CD8-positive, alpha-beta memory T cell (primary cell): ENCODE data around the gene TPK1. TPM values are rescaled to one million over a fixed set of nuclear protein-coding genes. Genes with fewer than 3 reads are reported as not detected.

Experiments
- CTCF ChIA-PET: fragments of 350-600 bp; sonication (Branson Sonifier 250); formaldehyde crosslinking; loops from one replicate; lab custom pipeline; 2021; ENCODE audit warnings: antibody characterized with exemption; lab: Charles Lee
- POLR2A ChIA-PET: fragments of 350-600 bp; sonication (Branson Sonifier 250); formaldehyde crosslinking; loops from one replicate; lab custom pipeline; 2021; ENCODE audit warnings: antibody characterized with exemption; lab: Charles Lee
- DNase-seq, 5 donors: peaks; one replicate each; pipeline versions ENCODE4 v3.0.0 to v3.0.0-alpha.2; 2020 to 2022; ENCODE audit warnings: mixed read lengths in 1 of 5
- H3K27ac ChIP-seq: one replicate; pipeline ENCODE4 v1.7.0; 2013; ENCODE audit warnings: low read depth, mild to moderate bottlenecking, low read length, moderate library complexity
- H3K27me3 ChIP-seq: 2 replicates; pipeline ENCODE4 v1.7.0; 2013; ENCODE audit warnings: low read length, mild to moderate bottlenecking; ENCODE audit not compliant: insufficient read depth, poor library complexity, severe bottlenecking
- H3K36me3 ChIP-seq: 2 replicates; pipeline ENCODE4 v1.7.0; 2013; ENCODE audit warnings: mild to moderate bottlenecking, low read length, moderate library complexity; ENCODE audit not compliant: insufficient read depth
- H3K4me1 ChIP-seq: 2 replicates; pipeline ENCODE4 v1.7.0; 2013; ENCODE audit warnings: mild to moderate bottlenecking, low read length, moderate library complexity; ENCODE audit not compliant: insufficient read depth
- H3K4me3 ChIP-seq: 2 replicates; pipeline ENCODE4 v1.7.0; 2013; ENCODE audit warnings: mild to moderate bottlenecking, low read length
- H3K9me3 ChIP-seq: 2 replicates; pipeline ENCODE4 v1.7.0; 2013; ENCODE audit warnings: mild to moderate bottlenecking, low read length
- H3K27ac Mint-ChIP-seq, 8 donors: one replicate each; pipeline ENCODE4 v1.8.0; 2020 to 2021; ENCODE audit warnings: mixed read lengths in 8 of 8, mild to moderate bottlenecking in 6 of 8, inconsistent platforms in 3 of 8, moderate library complexity in 3 of 8
- H3K27me3 Mint-ChIP-seq, 2 donors: one replicate each; pipeline ENCODE4 v1.8.0; 2020 to 2021; ENCODE audit warnings: mixed read lengths in 2 of 2, mild to moderate bottlenecking in 1 of 2, moderate library complexity in 1 of 2
- H3K36me3 Mint-ChIP-seq, 3 donors: one replicate each; pipeline ENCODE4 v1.8.0; 2020 to 2021; ENCODE audit warnings: mixed read lengths in 3 of 3, inconsistent platforms in 1 of 3, mild to moderate bottlenecking in 1 of 3
- H3K4me1 Mint-ChIP-seq, 3 donors: one replicate each; pipeline ENCODE4 v1.8.0; 2020 to 2021; ENCODE audit warnings: mixed read lengths in 3 of 3, inconsistent platforms in 1 of 3, mild to moderate bottlenecking in 1 of 3
- H3K4me3 Mint-ChIP-seq, 7 donors: one replicate each; pipeline ENCODE4 v1.8.0; 2020 to 2021; ENCODE audit warnings: mixed read lengths in 7 of 7, mild to moderate bottlenecking in 6 of 7, moderate library complexity in 4 of 7, inconsistent platforms in 2 of 7
- H3K9me3 Mint-ChIP-seq, 5 donors: one replicate each; pipeline ENCODE4 v1.8.0; 2020 to 2022; ENCODE audit warnings: mixed read lengths in 5 of 5, mild to moderate bottlenecking in 3 of 5, moderate library complexity in 2 of 5, inconsistent platforms in 1 of 5
- polyA plus RNA-seq: library from polyadenylated mRNA; unstranded; fragments of 300-500 nt; fragmentation: Illumina TruSeq; gene quantifications from one replicate; pipeline ENCODE4 v1.2.3, GENCODE V29; 2021
- total RNA-seq, 2 experiments: library from RNA; stranded (reverse); gene quantifications; one replicate each; pipeline ENCODE4 v1.2.3, GENCODE V29; 2021

Gene TPK1
- total and polyA plus RNA-seq, 3 experiments from 2014 or later: 18.0 to 20.1 (median 19.0) TPM

DNA sequence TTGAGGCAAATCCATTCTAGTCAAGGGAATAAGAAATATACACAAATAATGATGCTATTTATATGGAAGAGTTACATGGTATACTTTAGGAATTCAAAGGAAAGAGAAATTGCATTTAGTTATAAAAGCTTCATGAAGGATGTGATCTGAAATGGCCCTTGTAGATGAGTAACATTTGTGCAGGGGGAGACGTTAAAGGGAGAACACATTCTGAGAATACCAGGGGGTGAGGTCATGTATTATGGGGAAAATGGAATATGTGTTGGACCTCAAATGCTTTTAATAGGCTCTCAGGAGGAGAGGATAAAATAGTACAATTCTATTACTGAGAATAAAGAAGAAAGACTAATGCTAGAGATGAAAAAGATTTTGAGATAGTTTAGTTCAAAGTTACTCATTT is 309.9 kb downstream of the TPK1 start:
- H3K36me3 Mint-ChIP-seq: peaks cover 5 to 23% (median 10%) of the 10 kb centered on the region in 3 donors
- no peak overlapping the region for H3K27ac Mint-ChIP-seq
- H3K4me3 Mint-ChIP-seq: no peak overlapping the region
- H3K4me3 ChIP-seq: no peak overlapping the region
- H3K4me1 Mint-ChIP-seq: peaks cover 0 to 11% (median 0%) of the 10 kb centered on the region in 3 donors
- no peak for DNase-seq
- H3K27me3 ChIP-seq: no peaks in the 10 kb centered on the region
- H3K36me3 ChIP-seq: no peaks in the 10 kb centered on the region
- H3K9me3 ChIP-seq: no peaks in the 10 kb centered on the region
- H3K9me3 Mint-ChIP-seq: no peaks in the 10 kb centered on the region
- no peaks in the 10 kb centered on the region for H3K4me1 ChIP-seq
- CTCF ChIA-PET: no interaction called here
- H3K27me3 Mint-ChIP-seq: no peaks in the 10 kb centered on the region
- POLR2A ChIA-PET: no interaction called here
- H3K27ac ChIP-seq: no peak overlapping the region

DNA sequence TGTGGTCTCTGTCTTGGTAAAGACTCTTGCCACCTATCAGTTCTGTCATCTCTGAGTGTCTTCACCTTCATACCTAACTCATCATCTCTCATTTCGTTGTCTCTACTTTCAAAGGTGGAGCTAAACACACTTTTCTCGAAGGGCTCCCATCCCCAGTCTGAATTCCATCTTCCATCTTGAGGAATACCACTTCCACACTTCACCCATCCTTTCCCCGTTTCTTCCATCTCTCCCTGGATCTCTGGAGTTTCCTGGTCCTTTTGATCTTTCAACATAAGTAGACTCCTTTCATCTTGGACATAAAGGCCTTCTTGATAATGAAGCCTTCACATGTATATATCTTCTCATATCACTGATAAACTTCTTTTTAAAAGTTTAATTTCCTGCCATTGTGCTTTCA is 311.6 kb downstream of the TPK1 start:
- Histone ChIP-seq H3K27me3 (no peaks in the 10 kb centered on the region), H3K27ac (no peak overlapping the region), H3K4me3 (no peak overlapping the region), H3K9me3 (no peaks in the 10 kb centered on the region), H3K36me3 (no peaks in the 10 kb centered on the region), H3K4me1 (no peaks in the 10 kb centered on the region)
- Mint-ChIP-seq H3K4me1 (peaks cover 0 to 10% (median 2%) of the 10 kb centered on the region in 3 donors), H3K4me3 (no peak overlapping the region), H3K9me3 (no peaks in the 10 kb centered on the region), H3K27me3 (no peaks in the 10 kb centered on the region), H3K27ac (no peak overlapping the region), H3K36me3 (peaks cover 4 to 15% (median 10%) of the 10 kb centered on the region in 3 donors)
- POLR2A ChIA-PET: no interaction called here
- DNase-seq: no peak
- CTCF ChIA-PET: no interaction called here

DNA sequence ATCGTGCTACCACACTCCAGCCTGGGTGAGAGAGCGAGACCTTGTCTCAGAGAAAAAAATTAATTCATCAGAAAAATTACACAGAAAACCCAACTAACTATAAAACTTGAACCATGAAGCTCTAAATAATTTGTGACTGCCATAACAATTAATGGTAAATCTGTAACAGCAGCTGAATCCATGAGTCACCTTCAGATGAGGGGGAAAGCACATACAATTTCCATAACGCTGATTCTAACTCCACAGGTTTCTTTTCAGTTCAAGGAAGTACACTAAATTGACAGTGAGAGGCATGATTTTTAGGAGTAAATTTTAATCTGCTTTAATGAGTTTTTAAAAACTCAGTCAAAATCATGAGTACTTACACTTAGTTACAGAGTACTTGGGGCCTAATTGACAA is 312.2 kb downstream of the TPK1 start:
- Mint-ChIP-seq H3K27me3 (no peaks in the 10 kb centered on the region), H3K4me3 (no peak overlapping the region), H3K27ac (no peak overlapping the region), H3K36me3 (peaks cover 4 to 15% (median 10%) of the 10 kb centered on the region in 3 donors), H3K4me1 (peaks cover 2 to 10% (median 3%) of the 10 kb centered on the region in 3 donors), H3K9me3 (no peaks in the 10 kb centered on the region)
- Histone ChIP-seq H3K9me3 (no peaks in the 10 kb centered on the region), H3K27me3 (no peaks in the 10 kb centered on the region), H3K27ac (no peak overlapping the region), H3K4me3 (no peak overlapping the region), H3K4me1 (no peaks in the 10 kb centered on the region), H3K36me3 (no peaks in the 10 kb centered on the region)
- ChIA-PET CTCF (no interaction called here), POLR2A (no interaction called here)
- no peak for DNase-seq

DNA sequence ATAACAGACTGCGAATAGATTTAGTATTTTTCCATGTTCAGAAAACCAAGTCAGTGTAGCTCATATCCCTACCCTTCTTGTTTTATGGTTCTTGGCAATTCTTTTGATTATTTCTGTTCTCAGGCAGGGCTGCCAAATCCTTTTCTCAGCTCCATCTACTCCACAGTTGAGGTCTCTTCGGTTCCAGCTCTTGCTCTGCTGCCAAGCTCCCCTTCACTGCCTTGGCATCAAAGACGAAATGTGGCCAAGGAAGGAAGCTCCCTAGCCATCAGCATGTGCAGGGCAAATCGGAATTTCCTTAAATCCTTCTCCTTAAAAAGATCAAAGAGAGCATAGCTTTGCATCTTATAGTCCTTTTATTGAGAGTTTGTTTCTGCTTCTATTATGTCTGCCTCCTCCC is 315.9 kb downstream of the TPK1 start:
- CTCF ChIA-PET: no interaction called here
- Histone ChIP-seq H3K9me3 (no peaks in the 10 kb centered on the region), H3K4me3 (no peak overlapping the region), H3K27ac (no peak overlapping the region), H3K36me3 (no peaks in the 10 kb centered on the region), H3K27me3 (no peaks in the 10 kb centered on the region), H3K4me1 (peaks cover 6% of the 10 kb centered on the region)
- Mint-ChIP-seq H3K36me3 (peaks cover 2 to 11% (median 10%) of the 10 kb centered on the region in 3 donors), H3K27me3 (no peaks in the 10 kb centered on the region), H3K27ac (no peak overlapping the region), H3K4me1 (peaks cover 15 to 27% (median 18%) of the 10 kb centered on the region in 3 donors), H3K9me3 (no peaks in the 10 kb centered on the region), H3K4me3 (no peak overlapping the region)
- POLR2A ChIA-PET: no interaction called here
- DNase-seq: no peak

DNA sequence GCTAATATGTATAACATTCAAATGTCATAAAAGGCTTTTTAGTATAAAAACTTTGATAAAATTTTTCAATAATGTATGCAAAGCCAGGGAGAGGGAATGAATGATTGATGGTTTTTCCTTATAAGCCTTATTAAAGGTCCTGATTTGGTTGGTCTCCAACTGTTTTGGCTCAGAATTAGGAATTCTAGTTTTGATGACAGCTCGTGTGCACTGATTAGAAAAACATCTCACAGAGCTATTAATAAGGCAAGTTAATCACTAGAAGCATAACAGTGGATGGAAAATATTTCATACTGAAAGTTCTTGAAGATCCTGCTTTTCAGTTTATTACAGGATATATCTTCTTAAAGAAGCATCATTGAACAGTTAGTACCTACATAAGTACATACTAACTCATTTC is 317.5 kb downstream of the TPK1 start:
- peaks cover 2 to 11% (median 5%) of the 10 kb centered on the region in 3 donors for H3K36me3 Mint-ChIP-seq
- Histone ChIP-seq H3K4me1 (peaks cover 6% of the 10 kb centered on the region), H3K4me3 (no peak overlapping the region), H3K9me3 (no peaks in the 10 kb centered on the region), H3K36me3 (no peaks in the 10 kb centered on the region), H3K27ac (no peak overlapping the region), H3K27me3 (no peaks in the 10 kb centered on the region)
- no peak overlapping the region for H3K4me3 Mint-ChIP-seq
- no peak overlapping the region for H3K27ac Mint-ChIP-seq
- peaks cover 15 to 27% (median 18%) of the 10 kb centered on the region in 3 donors for H3K4me1 Mint-ChIP-seq
- CTCF ChIA-PET: no interaction called here
- H3K9me3 Mint-ChIP-seq: no peaks in the 10 kb centered on the region
- DNase-seq: no peak
- POLR2A ChIA-PET: no interaction called here
- H3K27me3 Mint-ChIP-seq: no peaks in the 10 kb centered on the region

DNA sequence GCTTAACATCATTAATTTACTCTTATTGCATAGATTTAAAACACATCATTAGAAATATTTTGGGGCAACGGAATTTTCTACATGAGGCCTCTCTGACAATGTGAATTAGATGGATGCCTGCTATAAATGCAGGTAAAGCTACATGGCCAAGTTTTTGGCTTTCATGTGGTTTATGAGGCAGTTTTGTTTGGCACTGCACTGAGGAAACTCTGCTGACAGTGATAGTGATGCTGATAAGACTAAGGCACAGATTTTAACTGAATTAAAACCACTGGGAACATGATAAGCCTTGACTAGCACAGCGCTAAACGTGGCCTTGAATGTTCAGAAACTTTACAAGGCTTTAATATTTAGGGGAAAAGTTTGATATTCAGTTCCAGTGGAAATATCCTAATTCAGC is 318.1 kb downstream of the TPK1 start:
- Histone ChIP-seq H3K27me3 (no peaks in the 10 kb centered on the region), H3K9me3 (no peaks in the 10 kb centered on the region), H3K27ac (no peak overlapping the region), H3K36me3 (no peaks in the 10 kb centered on the region), H3K4me1 (peaks cover 6% of the 10 kb centered on the region), H3K4me3 (no peak overlapping the region)
- no peaks in the 10 kb centered on the region for H3K9me3 Mint-ChIP-seq
- peaks cover 2 to 11% (median 5%) of the 10 kb centered on the region in 3 donors for H3K36me3 Mint-ChIP-seq
- ChIA-PET POLR2A (no interaction called here), CTCF (no interaction called here)
- H3K4me1 Mint-ChIP-seq: peaks cover 15 to 27% (median 18%) of the 10 kb centered on the region in 3 donors
- H3K4me3 Mint-ChIP-seq: peak overlapping the region in 1 of 7 donors; percentile 6
- DNase-seq: no peak
- H3K27ac Mint-ChIP-seq: peak overlapping the region in 2 of 8 donors; percentile 23 to 32
- H3K27me3 Mint-ChIP-seq: no peaks in the 10 kb centered on the region

DNA sequence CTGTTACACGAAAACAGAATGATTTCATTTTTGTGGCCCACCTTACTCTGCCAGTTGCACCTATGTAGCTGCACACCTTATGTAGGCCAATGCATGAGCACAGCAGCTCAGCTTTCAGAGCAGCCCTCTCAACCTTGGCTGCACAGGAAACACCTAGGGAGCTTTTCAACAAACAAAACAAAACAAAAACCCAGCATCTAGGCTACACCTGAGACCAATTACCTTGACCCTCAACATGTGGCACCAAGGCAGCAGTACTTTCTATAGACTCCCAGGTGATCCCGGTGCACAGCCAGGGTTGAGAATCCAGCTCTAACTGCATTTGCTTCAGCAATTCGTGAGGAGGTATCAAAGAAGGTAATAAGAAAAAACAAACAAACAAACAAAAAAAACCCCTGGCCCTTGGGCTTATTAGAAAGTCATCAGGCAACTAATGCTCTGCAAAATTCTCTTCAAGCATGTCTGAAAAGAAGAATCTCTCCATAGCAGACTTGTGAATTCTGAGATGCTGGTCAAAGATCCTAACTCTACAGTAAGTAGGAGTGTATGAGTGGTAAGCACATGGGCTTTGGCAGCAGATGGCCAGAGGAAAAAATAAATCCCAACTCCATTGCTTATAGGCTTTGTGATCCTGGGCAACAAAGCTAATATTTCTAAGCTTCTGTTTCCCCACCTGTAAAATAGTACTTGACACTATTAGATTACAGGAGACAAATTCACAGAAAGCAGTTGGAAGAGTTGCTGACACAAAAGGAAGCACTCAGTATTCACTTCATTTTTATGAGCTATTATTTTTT is 318.9 kb downstream of the TPK1 start:
- H3K27ac Mint-ChIP-seq: peak overlapping the region in 4 of 8 donors; percentile 6 to 66 (median 28)
- Histone ChIP-seq H3K4me3 (no peak overlapping the region), H3K36me3 (no peaks in the 10 kb centered on the region), H3K27me3 (no peaks in the 10 kb centered on the region), H3K27ac (no peak overlapping the region), H3K4me1 (peaks cover 6% of the 10 kb centered on the region), H3K9me3 (no peaks in the 10 kb centered on the region)
- H3K4me1 Mint-ChIP-seq: peaks cover 15 to 27% (median 18%) of the 10 kb centered on the region in 3 donors
- H3K36me3 Mint-ChIP-seq: peaks cover 2 to 5% (median 3%) of the 10 kb centered on the region in 3 donors
- DNase-seq: no peak
- no peak overlapping the region for H3K4me3 Mint-ChIP-seq
- ChIA-PET CTCF (no interaction called here), POLR2A (no interaction called here)
- no peaks in the 10 kb centered on the region for H3K9me3 Mint-ChIP-seq
- H3K27me3 Mint-ChIP-seq: no peaks in the 10 kb centered on the region

DNA sequence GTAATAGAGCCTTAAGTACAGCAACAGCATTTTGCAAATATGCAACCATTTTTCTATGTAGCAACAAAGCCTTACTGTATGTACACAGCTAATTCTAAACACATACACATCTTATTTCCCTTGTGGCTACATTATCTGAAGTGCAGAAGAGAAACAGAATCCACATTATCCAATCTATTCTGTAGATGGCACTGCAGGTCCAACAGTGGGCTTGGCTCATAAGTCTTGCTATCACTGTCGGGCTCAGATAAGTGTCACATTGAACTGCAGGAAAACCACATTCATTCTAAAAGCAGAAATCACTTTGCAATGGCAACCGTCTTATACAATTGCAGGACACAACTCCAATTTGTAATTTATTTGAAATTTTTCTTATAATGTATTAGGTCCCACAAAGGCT is 322.5 kb downstream of the TPK1 start:
- Mint-ChIP-seq H3K4me1 (peaks cover 11 to 21% (median 12%) of the 10 kb centered on the region in 3 donors), H3K9me3 (no peaks in the 10 kb centered on the region), H3K4me3 (no peak overlapping the region), H3K27me3 (no peaks in the 10 kb centered on the region), H3K27ac (no peak overlapping the region), H3K36me3 (peaks cover 2 to 19% (median 6%) of the 10 kb centered on the region in 3 donors)
- ChIA-PET POLR2A (no interaction called here), CTCF (no interaction called here)
- Histone ChIP-seq H3K4me1 (peaks cover 6% of the 10 kb centered on the region), H3K4me3 (no peak overlapping the region), H3K27me3 (no peaks in the 10 kb centered on the region), H3K36me3 (no peaks in the 10 kb centered on the region), H3K9me3 (no peaks in the 10 kb centered on the region), H3K27ac (no peak overlapping the region)
- no peak for DNase-seq
